ENCODE data around the gene CTNNA2.

Gene CTNNA2

DNA sequence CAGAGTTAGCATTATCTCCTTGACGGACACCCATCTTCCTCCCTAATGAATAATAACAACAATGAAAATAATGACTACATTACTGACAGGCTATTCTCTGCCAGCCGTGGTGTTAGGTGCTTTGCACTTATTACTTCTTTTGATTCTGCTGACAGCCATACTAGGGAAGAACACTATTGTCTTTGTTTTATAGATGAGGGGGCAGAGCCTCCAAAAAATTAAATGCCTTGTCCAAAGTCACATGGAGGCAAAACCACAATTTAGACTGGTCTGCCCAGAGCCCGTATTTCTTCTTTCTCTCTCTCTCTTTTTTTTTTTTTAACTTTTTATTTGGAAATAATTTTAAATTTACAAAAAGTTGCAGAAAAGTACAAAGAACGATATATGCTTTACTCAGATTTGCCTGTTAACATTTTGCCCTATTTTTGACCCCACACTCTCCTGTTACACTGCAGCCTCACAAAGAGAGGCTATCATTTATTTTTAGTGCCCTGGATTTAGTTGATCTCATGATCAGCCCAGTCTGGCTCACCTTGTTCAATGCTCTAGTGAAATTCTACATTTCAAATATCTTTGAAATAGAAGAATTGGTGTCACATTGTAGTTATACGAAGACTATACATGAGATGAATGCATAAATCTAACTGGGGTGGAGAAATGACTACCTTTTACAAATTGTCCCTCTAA is 422.3 kb downstream of the CTNNA2 start:
- DNase-seq (ENCODE audit: low spot score): no peak

DNA sequence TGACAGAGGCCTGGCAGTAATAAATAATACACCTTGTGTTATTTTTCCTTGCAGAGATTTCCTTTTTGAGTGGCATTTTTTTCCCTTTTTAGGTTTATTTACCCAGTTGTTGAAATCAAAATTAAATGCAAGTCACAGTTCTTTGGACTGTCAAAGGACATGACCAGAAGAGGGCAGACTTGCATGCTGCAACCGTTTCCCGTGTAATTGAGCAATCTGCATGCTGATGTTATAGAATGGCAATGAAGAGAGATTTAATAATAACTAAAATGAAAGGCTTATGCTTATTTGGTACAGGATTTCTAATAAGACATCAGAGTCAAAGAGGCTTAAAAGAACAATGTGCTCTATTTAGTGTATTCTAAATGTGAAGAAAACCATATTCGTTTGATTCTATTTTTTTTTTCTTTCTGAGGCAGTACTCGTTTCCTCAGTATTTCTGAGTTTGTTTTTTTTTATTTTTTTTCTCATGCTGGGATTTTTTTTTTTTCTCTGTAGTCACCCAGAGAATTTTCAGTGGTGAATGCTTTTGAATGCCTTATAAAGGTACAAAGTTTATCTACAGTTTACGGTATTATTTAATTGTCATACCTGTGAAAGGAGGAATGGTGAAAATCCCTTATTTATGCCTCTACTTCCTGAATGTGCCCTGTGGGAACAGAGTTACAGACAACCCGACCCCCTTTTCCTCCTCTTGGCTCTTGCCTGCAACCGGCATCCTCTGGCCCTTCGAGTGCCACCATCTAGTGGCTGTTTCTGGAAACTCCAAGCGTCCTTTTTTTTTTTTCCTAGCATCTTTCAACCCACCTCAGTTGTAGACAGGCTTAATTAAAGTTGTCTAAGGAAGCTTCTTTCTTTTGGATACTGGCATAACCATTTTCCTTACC is 423.2 kb downstream of the CTNNA2 start:
- DNase-seq (ENCODE audit: low spot score): peak; percentile 74

GRCh38 chr2:79936715-79937114 is 423.9 kb downstream of the CTNNA2 start:
- DNase-seq (ENCODE audit: low spot score): no peak

GRCh38 chr2:79938648-79939047 is 425.8 kb downstream of the CTNNA2 start:
- no peak for DNase-seq (ENCODE audit: low spot score)

- no peak for DNase-seq (ENCODE audit: low spot score)
Measured at GRCh38 chr2:79940364-79940763, 427.5 kb downstream of the CTNNA2 start.

DNA sequence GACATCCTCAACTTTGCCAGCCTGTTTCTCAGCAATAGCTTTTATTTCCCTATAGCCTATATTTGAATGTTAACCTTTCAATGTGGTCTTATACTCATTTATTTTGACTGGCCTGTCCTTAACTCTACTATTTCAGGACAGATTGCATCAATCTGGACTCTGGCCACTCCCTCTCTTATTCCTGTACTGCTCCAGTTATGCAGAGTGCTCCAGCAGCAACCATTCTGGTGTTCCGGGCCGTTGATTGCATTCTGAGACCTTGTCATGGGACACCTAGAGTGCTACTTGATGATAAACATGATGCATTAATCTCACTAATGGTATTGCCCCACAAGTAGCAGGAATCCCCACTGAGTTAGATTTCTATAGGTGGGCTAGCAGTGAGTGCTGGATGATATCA is 428.3 kb downstream of the CTNNA2 start:
- DNase-seq (ENCODE audit: low spot score): no peak

DNA sequence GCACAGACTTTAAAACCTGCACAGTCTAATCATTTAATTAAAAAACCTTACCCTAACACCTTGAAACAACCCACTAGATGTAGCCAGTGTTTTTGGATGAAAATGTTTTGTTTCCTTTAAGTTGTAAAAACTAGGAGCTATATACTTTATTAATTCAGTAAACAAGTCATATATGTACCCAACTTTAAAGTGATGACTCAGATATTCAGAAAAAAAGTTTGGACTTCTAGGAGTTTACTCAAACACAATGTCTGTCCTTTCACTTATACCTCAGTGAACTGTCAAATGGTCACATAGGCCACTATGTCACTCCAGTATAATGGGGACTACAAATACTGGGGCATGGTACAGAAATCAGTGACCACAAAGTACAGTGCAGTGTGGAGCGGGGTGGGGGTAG is 431.4 kb downstream of the CTNNA2 start:
- DNase-seq (ENCODE audit: low spot score): no peak

GRCh38 chr2:79945653-79946445 is 433.0 kb downstream of the CTNNA2 start:
- no peak for DNase-seq (ENCODE audit: low spot score)

DNA sequence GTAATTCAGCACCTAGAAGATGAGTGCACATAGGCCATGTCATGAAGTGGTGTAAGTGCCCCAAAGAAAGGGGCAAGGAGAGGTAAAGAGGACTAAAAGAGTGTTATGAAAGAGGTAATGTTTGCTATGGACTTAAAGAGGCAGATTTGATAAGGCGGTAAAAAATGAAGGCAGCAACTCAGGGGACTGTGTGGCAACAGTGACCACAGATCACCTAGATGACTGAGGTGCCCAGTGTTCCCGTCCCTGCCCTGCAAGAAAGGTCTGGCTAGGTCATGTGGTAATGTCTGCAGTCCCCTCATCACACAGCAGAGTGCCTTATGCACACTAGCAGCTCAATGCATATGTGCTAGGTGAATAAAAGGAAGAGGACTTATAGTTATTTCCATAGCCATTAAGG is 434.9 kb downstream of the CTNNA2 start:
- no peak for DNase-seq (ENCODE audit: low spot score)

GRCh38 chr2:79950526-79950925 is 437.7 kb downstream of the CTNNA2 start:
- no peak for DNase-seq (ENCODE audit: low spot score)

DNA sequence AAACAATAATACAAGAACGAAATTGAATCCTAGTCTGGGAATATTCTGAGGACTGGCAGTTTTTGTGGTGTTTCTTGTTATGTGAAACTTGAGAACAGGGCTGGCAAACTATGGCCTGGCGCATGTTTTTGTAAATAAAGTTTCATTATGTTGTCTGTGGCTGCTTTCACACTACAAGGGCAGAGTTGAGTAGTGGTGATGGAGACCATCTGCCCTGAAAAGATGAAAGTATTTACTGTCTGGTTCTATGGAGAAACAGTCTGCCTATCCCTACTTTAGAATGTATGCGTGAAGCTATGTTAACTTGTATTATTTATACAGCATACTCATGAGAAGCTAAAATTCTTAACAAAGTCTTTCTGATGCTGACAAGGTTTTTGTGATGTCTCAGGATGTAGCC is 439.8 kb downstream of the CTNNA2 start:
- DNase-seq (ENCODE audit: low spot score): no peak

- no peak for DNase-seq (ENCODE audit: low spot score)
Measured at GRCh38 chr2:79960035-79960434, 447.2 kb downstream of the CTNNA2 start.

DNA sequence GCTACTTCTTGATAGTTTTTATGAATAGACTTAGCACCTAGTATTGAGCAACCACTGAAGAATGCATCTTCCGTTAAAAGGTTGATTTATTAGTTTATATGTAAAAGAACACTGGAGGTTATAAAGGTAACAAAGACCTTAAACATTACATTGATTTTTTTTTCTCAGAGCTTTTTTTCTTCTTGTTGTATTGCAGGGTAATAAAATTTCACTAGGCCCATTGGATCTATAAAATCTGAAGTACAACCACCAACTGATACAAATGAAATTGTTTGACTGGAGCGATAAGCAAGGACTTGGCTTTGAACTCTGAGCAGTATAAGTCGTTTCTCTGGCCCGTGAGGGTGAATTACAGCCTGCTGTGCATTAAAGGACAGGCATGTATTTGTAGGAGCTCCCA is 447.7 kb downstream of the CTNNA2 start:
- no peak for DNase-seq (ENCODE audit: low spot score)

DNA sequence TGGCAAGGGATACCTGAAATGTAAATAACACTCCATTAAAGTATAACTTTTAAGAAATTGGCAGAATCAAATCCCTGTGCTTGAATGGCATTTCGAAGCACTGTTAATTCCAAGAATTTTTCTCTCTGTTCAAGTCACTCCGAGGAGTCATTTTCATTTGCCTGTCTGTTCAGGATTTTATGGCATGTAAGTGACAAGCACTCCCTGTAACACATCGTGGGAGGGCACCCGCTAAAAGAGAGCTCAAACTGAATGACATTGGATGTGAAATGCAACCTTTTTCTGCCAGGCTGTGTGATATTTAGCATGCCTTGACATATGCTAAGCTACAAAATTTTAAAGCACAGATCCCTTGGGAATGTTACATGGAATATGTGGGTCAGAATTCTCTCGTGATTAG is 452.1 kb downstream of the CTNNA2 start:
- DNase-seq (ENCODE audit: low spot score): no peak

DNA sequence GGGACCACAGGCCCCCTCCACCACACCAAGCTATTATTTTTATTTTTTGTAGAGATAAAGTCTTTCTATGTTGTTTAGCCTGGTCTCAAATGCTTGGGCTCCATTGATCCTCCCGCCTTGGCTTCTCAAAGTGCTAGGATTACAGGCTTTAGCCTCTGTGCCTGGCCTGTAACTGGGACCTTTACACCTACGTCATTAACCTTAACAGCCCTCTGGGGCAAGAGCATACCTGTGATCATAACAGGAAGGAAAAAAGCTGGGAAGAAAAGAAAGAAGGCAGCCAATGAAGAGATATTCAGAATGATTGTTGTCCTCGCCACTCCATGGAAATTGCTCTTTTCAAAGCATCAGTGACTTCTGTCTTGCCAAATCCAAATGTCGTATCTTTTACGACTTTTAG is 453.5 kb downstream of the CTNNA2 start:
- no peak for DNase-seq (ENCODE audit: low spot score)

DNA sequence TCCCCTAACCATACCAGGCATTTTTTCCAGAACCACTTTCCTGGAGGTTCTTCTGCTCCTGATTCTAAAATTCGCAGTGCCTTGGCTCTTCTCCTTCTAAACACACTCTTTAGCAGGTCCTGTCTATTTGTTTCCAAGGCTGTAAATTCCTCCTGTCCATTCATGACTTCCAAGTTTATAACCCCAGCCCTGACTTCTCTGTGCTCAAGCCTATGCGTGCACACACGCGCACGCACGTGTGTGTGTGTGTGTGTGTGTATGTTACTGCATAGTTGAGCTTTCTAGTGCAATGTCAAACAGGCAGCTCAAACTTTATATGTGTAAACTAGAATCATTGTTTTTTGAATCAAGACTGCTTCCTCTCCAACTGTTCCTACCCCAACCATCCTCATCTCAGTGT is 454.0 kb downstream of the CTNNA2 start:
- DNase-seq (ENCODE audit: low spot score): no peak

GRCh38 chr2:79971807-79972206 is 459.0 kb downstream of the CTNNA2 start:
- DNase-seq (ENCODE audit: low spot score): no peak

DNA sequence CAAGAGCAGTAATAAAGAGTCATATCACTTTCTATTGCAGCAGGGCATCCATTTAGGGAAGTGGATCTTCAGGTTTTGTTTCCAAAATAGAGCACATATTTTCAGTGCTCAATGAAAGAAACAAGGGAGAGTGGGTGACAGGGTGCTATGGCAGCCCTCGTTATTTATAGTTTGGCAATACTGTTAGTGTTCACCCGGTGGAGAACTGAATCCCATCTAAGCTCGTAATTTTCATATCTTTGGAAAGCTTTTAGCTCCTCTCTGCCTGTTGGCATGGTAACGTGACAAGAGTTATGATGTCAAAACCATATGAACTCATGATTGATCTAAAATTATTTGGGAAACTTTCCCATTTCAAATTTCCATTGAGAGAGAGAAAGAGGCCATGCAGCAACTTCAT is 459.8 kb downstream of the CTNNA2 start:
- no peak for DNase-seq (ENCODE audit: low spot score)

DNA sequence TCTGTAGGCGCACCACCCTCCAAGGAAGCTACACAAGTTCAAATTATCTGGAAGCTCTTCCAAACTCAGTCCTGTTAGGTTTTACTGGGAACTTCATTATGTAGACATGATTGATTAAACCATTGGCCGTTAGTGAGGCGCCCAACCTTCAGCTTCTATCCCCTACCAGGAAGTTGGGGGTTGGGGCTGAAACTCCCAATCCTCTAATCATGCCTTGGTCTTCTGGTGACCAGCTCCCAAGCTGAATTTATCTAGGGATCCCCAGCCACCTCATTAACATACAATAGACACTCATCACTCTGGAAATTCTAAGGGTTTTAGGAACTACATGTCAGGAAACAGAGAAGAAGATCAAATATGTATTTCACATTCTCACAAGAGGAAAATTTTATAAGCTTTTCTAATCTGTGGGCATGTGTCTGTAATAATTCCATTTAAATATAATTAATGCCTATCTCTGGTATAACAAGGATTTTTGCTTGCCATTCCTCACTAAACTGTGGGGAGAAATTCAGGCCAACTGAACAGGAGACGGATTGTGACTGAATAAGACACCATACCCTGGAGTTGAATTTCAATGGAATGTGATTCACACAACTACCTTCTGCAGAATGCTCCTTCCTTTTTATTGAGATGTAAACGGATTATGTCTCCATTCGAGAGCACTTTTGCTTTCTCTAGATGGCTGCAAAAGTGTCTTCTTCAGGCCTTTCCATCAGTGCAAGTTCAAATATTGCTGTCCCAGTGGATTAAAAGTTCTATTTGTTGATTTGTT is 463.1 kb downstream of the CTNNA2 start:
- DNase-seq (ENCODE audit: low spot score): no peak

- no peak for DNase-seq (ENCODE audit: low spot score)
Measured at GRCh38 chr2:79977792-79978191, 464.9 kb downstream of the CTNNA2 start.

DNA sequence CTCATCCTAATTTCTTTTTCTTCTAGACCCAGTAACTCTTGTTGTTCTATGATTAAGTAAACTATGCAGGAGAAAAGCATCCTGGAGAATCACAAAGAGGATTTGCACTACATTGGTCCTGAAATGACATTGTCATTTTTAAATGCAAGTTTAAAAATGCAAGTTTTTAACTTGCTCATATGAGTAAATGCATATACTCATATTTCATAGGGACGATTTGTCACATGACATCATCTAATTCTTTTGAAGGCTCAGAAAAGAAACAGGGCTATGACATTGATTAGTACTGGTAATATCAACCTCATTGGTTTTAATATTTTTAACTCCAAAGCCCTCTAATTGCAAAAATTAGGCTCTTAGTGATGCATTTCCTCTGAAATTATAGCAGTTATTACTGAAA is 467.3 kb downstream of the CTNNA2 start:
- no peak for DNase-seq (ENCODE audit: low spot score)

DNA sequence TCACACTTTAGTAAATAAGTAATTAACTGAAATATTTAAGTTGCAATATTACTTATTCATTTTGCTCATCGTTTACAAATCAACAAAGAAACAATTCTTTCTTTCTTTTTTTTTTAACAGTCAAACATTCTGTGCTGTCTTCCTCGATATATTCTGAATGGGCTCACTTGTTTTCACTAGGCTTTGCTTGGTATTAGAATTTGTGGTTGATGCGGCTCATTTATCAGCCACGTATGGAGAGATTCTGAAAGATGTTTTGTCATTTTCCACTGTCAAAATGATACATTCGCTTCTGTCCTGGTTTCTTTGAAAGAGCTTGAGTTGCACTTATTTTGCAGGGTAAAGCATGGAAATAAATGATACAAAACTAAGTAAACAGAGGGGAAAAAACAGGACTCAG is 468.0 kb downstream of the CTNNA2 start:
- no peak for DNase-seq (ENCODE audit: low spot score)

All from RKO (cell line).